AG04449 (cell line): ENCODE data around the gene LRIG2.

Source experiments
- CTCF ChIA-PET: fragments of 350-600 bp; formaldehyde crosslinking; extraction: SDS; loops from one replicate; lab custom pipeline; 2021; ENCODE audit warnings: antibody characterized with exemption; lab: Yijun Ruan, JAX
- POLR2A ChIA-PET: fragments of 400-600, 350-600 bp; formaldehyde crosslinking; extraction: SDS; loops from one replicate; lab custom pipeline; 2020; ENCODE audit warnings: antibody characterized with exemption, inconsistent platforms; lab: Yijun Ruan, JAX
- DNase-seq: peaks from one replicate; pipeline ENCODE4 v3.0.0-alpha.2; 2010; ENCODE audit warnings: low read depth, low spot score
- H3K4me3 ChIP-seq: 2 replicates; pipeline ENCODE4 v1.5.1; 2011; ENCODE audit warnings: low read depth, mild to moderate bottlenecking, control low read depth, low read length
- TF ChIP-seq, protein P1 (sequence below): IDR thresholded peaks from one replicate; pipeline ENCODE4 v1.5.1; 2011; ENCODE audit warnings: mild to moderate bottlenecking, moderate library complexity, low read length, control low read depth, inconsistent platforms; ENCODE audit not compliant: insufficient read depth; ENCODE audit errors: missing control alignments

The LRIG2 gene

DNA sequence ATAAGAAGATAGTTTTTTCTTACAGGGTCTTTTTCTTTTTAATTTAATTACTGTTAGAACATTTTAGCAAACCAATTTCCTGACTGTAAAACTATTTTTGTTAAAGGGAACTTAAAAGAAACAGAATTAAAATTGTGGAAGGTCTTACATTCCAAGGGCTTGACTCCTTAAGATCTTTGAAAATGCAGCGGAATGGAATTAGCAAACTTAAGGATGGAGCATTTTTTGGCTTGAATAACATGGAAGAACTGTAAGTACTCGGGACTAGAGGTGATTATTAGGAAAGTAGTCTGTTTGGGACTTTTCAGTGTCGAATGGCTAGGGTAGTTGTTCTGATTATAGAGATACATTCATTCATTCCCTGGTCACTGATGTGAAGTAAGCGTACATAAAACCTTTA lies 21.5 kb downstream of the LRIG2 start:
- ChIA-PET CTCF (interaction anchor here (0.7 to 9.0 kb wide), 4 partner anchors 16 to 378 kb away, joined by 3 to 63 read pairs (median 4); partner anchors contain the start of gene LRIG2), POLR2A (no interaction called here)
- TF ChIP-seq, protein P1, sequence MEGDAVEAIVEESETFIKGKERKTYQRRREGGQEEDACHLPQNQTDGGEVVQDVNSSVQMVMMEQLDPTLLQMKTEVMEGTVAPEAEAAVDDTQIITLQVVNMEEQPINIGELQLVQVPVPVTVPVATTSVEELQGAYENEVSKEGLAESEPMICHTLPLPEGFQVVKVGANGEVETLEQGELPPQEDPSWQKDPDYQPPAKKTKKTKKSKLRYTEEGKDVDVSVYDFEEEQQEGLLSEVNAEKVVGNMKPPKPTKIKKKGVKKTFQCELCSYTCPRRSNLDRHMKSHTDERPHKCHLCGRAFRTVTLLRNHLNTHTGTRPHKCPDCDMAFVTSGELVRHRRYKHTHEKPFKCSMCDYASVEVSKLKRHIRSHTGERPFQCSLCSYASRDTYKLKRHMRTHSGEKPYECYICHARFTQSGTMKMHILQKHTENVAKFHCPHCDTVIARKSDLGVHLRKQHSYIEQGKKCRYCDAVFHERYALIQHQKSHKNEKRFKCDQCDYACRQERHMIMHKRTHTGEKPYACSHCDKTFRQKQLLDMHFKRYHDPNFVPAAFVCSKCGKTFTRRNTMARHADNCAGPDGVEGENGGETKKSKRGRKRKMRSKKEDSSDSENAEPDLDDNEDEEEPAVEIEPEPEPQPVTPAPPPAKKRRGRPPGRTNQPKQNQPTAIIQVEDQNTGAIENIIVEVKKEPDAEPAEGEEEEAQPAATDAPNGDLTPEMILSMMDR = no peak
- no peak for DNase-seq
- H3K4me3 ChIP-seq = no peak overlapping the region

- TF ChIP-seq, protein P1 = no peak
- POLR2A ChIA-PET = no interaction called here
- CTCF ChIA-PET = interaction anchor here (1.4 to 9.0 kb wide), 4 partner anchors 14 to 380 kb away, joined by 4 to 63 read pairs (median 4); partner anchors contain the start of gene LRIG2
- no peak overlapping the region for H3K4me3 ChIP-seq
- no peak for DNase-seq
Measured at GRCh38 chr1:113095790-113096455, 22.9 kb downstream of the LRIG2 start.

DNA sequence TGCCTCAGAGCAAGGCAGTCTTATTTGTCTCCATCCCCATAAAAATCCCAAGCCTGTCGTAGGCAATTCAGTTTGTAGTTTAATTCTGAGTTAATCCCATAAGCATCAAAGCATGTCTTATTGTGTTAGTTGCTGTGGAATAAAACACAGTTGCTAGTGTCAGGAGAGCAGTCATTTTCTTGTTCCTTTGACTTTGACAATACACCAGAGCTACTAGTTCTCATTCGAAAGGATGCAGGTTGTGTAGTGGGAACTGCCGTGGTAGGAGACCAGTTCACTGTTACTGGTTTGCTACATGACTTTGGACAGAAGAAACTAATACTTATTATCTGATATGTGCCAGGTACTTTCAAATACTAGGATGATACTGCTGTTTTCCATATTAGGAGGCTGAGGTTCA lies 23.5 kb downstream of the LRIG2 start:
- TF ChIP-seq, protein P1 = no peak
- POLR2A ChIA-PET = no interaction called here
- CTCF ChIA-PET = interaction anchor here (1.2 to 9.0 kb wide), 3 partner anchors 15 to 377 kb away, joined by 3 to 63 read pairs (median 4); partner anchors contain the start of gene LRIG2
- H3K4me3 ChIP-seq = no peak overlapping the region
- DNase-seq = no peak

GRCh38 chr1:113101588-113101987 lies 28.6 kb downstream of the LRIG2 start:
- ChIA-PET POLR2A (no interaction called here), CTCF (no interaction called here)
- TF ChIP-seq, protein P1 = no peak
- no peak overlapping the region for H3K4me3 ChIP-seq
- no peak for DNase-seq

DNA sequence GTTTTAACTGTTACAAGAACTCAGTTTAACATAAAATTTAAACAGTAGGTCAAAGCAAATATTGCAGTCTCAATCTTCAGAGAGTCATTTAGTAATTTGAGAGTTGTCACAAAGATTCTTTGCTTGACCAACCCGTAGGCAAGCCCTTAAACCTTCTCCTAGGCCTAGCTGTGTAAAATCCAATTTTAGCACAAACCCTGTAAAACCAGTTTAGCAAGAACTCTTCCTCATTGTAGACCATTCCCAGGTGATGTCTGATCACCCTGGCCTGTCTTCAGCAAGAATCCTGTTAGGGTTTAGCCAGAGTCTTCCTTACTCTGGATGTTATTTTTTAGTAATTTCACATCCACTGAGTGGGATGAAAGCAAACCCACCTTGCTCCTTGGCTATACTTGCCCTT lies 30.1 kb downstream of the LRIG2 start:
- TF ChIP-seq, protein P1 = no peak
- CTCF ChIA-PET = interaction anchor here (1.0 kb wide), 1 partner anchor 387 kb away, joined by 7 read pairs; no protein-coding TSS in a partner anchor
- POLR2A ChIA-PET = no interaction called here
- H3K4me3 ChIP-seq = no peak overlapping the region
- no peak for DNase-seq

DNA sequence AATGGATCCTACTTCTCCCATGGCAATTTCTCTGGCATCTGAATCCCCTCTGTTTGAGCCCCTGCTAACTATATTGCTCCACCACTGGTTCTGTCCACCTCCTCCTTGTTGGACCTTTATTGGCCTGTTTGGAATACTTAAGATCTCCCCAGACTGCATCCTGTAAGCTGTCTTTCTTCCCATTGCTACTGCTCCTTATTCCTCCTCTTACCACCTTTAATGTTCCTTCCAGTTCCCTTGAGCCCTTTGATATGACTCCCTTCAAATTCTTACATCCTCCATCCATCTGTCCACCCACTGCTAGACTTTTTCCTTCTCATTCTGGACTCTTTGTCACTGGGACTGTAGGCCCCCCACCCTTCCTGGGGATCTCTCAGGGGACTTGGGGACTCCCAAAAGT lies 31.0 kb downstream of the LRIG2 start:
- POLR2A ChIA-PET = no interaction called here

More for the DNA sequence above, 31.0 kb downstream of the LRIG2 start:
- CTCF ChIA-PET = no interaction called here
- TF ChIP-seq, protein P1 = no peak
- H3K4me3 ChIP-seq = no peak overlapping the region
- DNase-seq = no peak
